Naive thymus-derived CD8-positive, alpha-beta T cell (primary cell): ENCODE results near the gene SATL1. TPM values are rescaled to one million over a fixed set of nuclear protein-coding genes. Genes with fewer than 3 reads are reported as not detected.
"Not testable (repeated sequence)": the region's sequence is repeated elsewhere in the genome, so short reads cannot be mapped to it uniquely, and the experiment has no call there.

Experiments used
- ATAC-seq, 2 donors: fragments of 150-1000 bp; cut with Tn5 transposase in 1 of 2; sonication (Bioruptor Pico), chemical (Tn5 transposase) in 1 of 2; 1 replicate in 1 of 2; 2 replicates in 1 of 2; pipeline ENCODE4 v1.10.0; 2021; ENCODE audit warnings: mild to moderate bottlenecking in 2 of 2, moderate library complexity in 2 of 2
- POLR2A ChIA-PET: fragments of 350-600 bp; sonication (Branson Sonifier 250); formaldehyde crosslinking; loops from one replicate; lab custom pipeline; 2021; ENCODE audit warnings: antibody characterized with exemption; lab: Charles Lee
- DNase-seq, 10 donors: peaks; one replicate each; pipeline versions ENCODE4 v3.0.0 to v3.0.0-alpha.2; 2020 to 2022
- H3K27ac Mint-ChIP-seq, 10 donors: one replicate each; pipeline ENCODE4 v1.8.0; 2020 to 2022; ENCODE audit warnings: mild to moderate bottlenecking in 10 of 10, mixed read lengths in 10 of 10, moderate library complexity in 4 of 10, inconsistent platforms in 1 of 10
- H3K27me3 Mint-ChIP-seq, 5 donors: one replicate each; pipeline ENCODE4 v1.8.0; 2021 to 2022; ENCODE audit warnings: mixed read lengths in 5 of 5
- H3K36me3 Mint-ChIP-seq, 3 donors: one replicate each; pipeline ENCODE4 v1.8.0; 2020 to 2022; ENCODE audit warnings: mixed read lengths in 3 of 3, mild to moderate bottlenecking in 2 of 3, inconsistent platforms in 1 of 3
- H3K4me1 Mint-ChIP-seq, 4 donors: one replicate each; pipeline ENCODE4 v1.8.0; 2021 to 2022; ENCODE audit warnings: mixed read lengths in 4 of 4
- H3K4me3 Mint-ChIP-seq, 10 donors: one replicate each; pipeline ENCODE4 v1.8.0; 2020 to 2022; ENCODE audit warnings: mild to moderate bottlenecking in 10 of 10, mixed read lengths in 10 of 10, moderate library complexity in 6 of 10, inconsistent platforms in 1 of 10
- H3K9me3 Mint-ChIP-seq, 9 donors: one replicate each; pipeline ENCODE4 v1.8.0; 2020 to 2022; ENCODE audit warnings: mixed read lengths in 9 of 9, mild to moderate bottlenecking in 3 of 9, inconsistent platforms in 1 of 9, moderate library complexity in 1 of 9
- polyA plus RNA-seq, 3 donors: library from polyadenylated mRNA; unstranded; fragments of 300-500 nt; fragmentation: Illumina TruSeq; gene quantifications; one replicate each; pipeline ENCODE4 v1.2.3, GENCODE V29; 2021
- total RNA-seq, 8 experiments: library from RNA in 2 of 8; stranded (reverse) in 2 of 8; gene quantifications; one replicate each; pipeline ENCODE4 v1.2.3 and lab custom pipeline; 2021 to 2026

SATL1 gene
- total and polyA plus RNA-seq, 5 experiments from 2014 or later = not detected

DNA sequence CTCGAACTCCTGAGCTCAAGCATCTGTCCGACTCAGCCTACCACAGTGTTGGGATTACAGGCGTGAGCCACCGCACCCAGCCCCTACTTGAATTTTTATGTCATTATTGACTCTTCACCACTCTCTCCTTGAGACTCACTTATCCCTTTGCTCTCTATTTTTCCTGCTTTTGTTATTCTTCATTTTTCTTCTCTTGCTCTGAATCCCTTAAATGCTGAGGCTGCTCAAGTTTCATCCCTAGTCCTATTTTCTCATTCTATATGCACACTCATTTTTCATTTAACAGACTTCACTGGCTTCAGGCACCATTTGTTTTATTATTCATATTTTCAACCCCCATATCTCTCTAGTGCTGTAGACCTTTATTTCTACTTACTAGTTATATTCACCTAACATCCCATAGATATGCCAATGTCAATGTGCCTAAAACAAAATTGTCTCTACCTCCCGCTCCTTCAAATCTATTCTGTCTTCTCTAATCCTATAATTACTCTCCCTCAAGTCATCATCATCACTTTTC lies 154.2 kb downstream of the SATL1 start:
- POLR2A ChIA-PET = no interaction called here
- Mint-ChIP-seq H3K36me3 (peaks cover 5 to 51% (median 21%) of the 10 kb centered on the region in 3 donors), H3K27me3 (no peaks in the 10 kb centered on the region), H3K27ac (no peak overlapping the region), H3K4me3 (no peak overlapping the region), H3K4me1 (no peaks in the 10 kb centered on the region), H3K9me3 (no peaks in the 10 kb centered on the region)
- no peak for DNase-seq
- ATAC-seq = no peak

GRCh38 chrX:85084770-85085393 lies 158.7 kb downstream of the SATL1 start:
- Mint-ChIP-seq H3K4me1 (peaks cover 0 to 2% (median 0%) of the 10 kb centered on the region in 4 donors), H3K27me3 (no peaks in the 10 kb centered on the region), H3K9me3 (no peaks in the 10 kb centered on the region), H3K27ac (no peak overlapping the region), H3K4me3 (no peak overlapping the region), H3K36me3 (peaks cover 5 to 52% (median 8%) of the 10 kb centered on the region in 3 donors)
- DNase-seq (peak in 4 of 10 donors; percentile 1 to 37 (median 33)), ATAC-seq (no peak)
- POLR2A ChIA-PET = no interaction called here

DNA sequence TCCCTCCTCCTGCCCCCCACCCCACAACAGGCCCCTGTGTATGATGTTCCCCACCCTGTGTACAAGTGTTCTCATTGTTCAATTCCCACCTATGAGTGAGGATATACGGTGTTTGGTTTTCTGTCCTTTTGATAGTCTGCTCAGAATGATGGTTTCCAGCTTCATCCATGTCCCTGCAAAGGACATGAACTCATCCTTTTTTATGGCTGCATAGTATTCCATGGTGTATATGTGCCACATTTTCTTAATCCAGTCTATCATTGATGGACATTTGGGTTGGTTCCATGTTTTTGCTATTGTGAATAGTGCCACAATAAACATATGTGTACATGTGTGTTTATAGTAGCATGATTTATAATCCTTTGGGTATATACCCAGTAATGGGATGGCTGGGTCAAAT lies 166.3 kb downstream of the SATL1 start:
- H3K4me1 Mint-ChIP-seq, H3K9me3 Mint-ChIP-seq, H3K27ac Mint-ChIP-seq, POLR2A ChIA-PET, ATAC-seq, DNase-seq, H3K27me3 Mint-ChIP-seq, H3K4me3 Mint-ChIP-seq: not testable (repeated sequence)
- H3K36me3 Mint-ChIP-seq = peaks cover 0 to 61% (median 10%) of the 10 kb centered on the region in 3 donors

GRCh38 chrX:85065512-85066198 lies 177.9 kb downstream of the SATL1 start:
- peaks cover 0 to 8% (median 2%) of the 10 kb centered on the region in 9 donors for H3K9me3 Mint-ChIP-seq
- no peak overlapping the region for H3K4me3 Mint-ChIP-seq
- H3K36me3 Mint-ChIP-seq = peaks cover 5 to 58% (median 20%) of the 10 kb centered on the region in 3 donors
- POLR2A ChIA-PET = no interaction called here
- H3K27ac Mint-ChIP-seq = no peak overlapping the region
- peaks cover 0 to 17% (median 1%) of the 10 kb centered on the region in 4 donors for H3K4me1 Mint-ChIP-seq
- no peak for ATAC-seq
- DNase-seq = no peak
- H3K27me3 Mint-ChIP-seq = no peaks in the 10 kb centered on the region

GRCh38 chrX:85052636-85053343 lies 190.8 kb downstream of the SATL1 start:
- H3K9me3 Mint-ChIP-seq = peaks cover 0 to under 1% (median 0%) of the 10 kb centered on the region in 9 donors
- no peak overlapping the region for H3K27ac Mint-ChIP-seq
- H3K36me3 Mint-ChIP-seq = peaks cover 3 to 21% (median 4%) of the 10 kb centered on the region in 3 donors
- ATAC-seq (no peak), DNase-seq (no peak)
- POLR2A ChIA-PET = no interaction called here
- H3K4me1 Mint-ChIP-seq = no peaks in the 10 kb centered on the region
- H3K27me3 Mint-ChIP-seq = no peaks in the 10 kb centered on the region
- no peak overlapping the region for H3K4me3 Mint-ChIP-seq

DNA sequence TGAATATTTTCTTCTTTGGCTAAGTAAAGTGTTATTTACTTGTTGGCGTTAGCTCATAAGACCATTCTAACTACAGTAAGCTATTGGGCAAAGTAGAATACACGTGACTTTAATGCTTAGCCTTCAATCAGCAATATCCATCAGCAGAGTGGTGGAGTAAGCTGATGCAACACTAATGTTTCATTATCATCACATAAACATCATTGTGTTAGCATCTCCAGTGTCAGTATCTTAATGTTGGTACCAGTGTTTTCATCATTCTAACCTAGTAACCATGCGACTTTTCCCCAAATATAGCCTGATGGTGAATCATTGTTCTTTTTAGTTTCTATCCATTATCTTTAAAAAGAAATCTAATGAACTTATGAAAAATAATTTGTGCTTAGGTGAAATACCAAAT lies 191.4 kb downstream of the SATL1 start:
- Mint-ChIP-seq H3K4me3 (no peak overlapping the region), H3K4me1 (no peaks in the 10 kb centered on the region), H3K9me3 (no peaks in the 10 kb centered on the region), H3K27me3 (no peaks in the 10 kb centered on the region), H3K27ac (no peak overlapping the region), H3K36me3 (peaks cover 3 to 21% (median 4%) of the 10 kb centered on the region in 3 donors)
- POLR2A ChIA-PET = no interaction called here
- ATAC-seq (no peak), DNase-seq (no peak)

DNA sequence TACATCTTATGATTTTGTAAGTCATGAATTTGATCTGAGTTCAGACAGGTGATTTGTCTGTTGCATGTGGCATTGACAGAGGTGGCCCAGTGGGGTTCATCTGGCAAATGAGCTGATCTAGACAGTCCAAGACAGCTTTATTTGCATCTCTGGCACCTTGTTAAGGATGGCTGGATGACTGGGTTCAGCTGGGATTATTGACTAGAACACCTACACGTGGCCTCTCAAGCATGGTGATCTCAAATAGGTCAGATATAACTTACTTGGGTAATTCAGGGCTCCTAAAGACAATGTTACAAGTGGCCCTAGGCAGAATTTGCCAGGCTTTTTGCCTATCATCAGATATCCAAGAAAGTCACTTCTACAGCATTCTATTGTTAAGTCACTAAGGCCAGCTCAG lies 192.0 kb downstream of the SATL1 start:
- H3K4me1 Mint-ChIP-seq = no peaks in the 10 kb centered on the region
- H3K27ac Mint-ChIP-seq = no peak overlapping the region
- ATAC-seq = no peak
- H3K36me3 Mint-ChIP-seq = peaks cover 0 to 21% (median under 1%) of the 10 kb centered on the region in 3 donors
- no peak for DNase-seq
- POLR2A ChIA-PET = no interaction called here
- no peaks in the 10 kb centered on the region for H3K27me3 Mint-ChIP-seq
- no peaks in the 10 kb centered on the region for H3K9me3 Mint-ChIP-seq
- H3K4me3 Mint-ChIP-seq = no peak overlapping the region

Other genes with a start within 250 kb of the SATL1 start
- 10 to 100 TPM in 1 of 2 experiments, 1 to 10 TPM in 1; 8.9 to 12.0 TPM for gene APOOL, start 239.9 kb downstream of the SATL1 start, total RNA-seq
- gene APOOL, start 239.9 kb downstream of the SATL1 start, polyA plus RNA-seq = 1 to 10 TPM; 3.5 to 5.3 (median 4.8) TPM
- 1 to 10 TPM; 2.1 to 2.3 TPM for gene ZNF711, start 212 bp upstream of the SATL1 start, total RNA-seq
- gene ZNF711, start 212 bp upstream of the SATL1 start, polyA plus RNA-seq = 1 to 10 TPM; 3.0 to 3.1 (median 3.1) TPM
- gene POF1B, start 135.9 kb upstream of the SATL1 start, total RNA-seq = not detected
- gene POF1B, start 135.9 kb upstream of the SATL1 start, polyA plus RNA-seq = not detected